GM12892 (cell line): ENCODE results near the gene KLK5.
"Not testable (repeated sequence)": the region's sequence is repeated elsewhere in the genome, so short reads cannot be mapped to it uniquely, and the experiment has no call there.

ENCODE experiments used
- DNase-seq: peaks from one replicate; pipeline ENCODE4 v3.0.0; 2011; ENCODE audit not compliant: insufficient read length
- FAIRE-seq: peaks from 2 replicates; lab custom pipeline; 2011; peaks lifted over from hg19 to GRCh38; lab: Jason Lieb, UNC
- POLR2A ChIP-seq: IDR thresholded peaks from 2 replicates; pipeline ENCODE4 v1.6.1; 2011; ENCODE audit warnings: low read depth, low read length, control low read depth
- POLR2AphosphoS5 ChIP-seq: IDR thresholded peaks from 2 replicates; pipeline ENCODE4 v1.6.1; 2011; ENCODE audit warnings: low read depth, low read length, control low read depth
- TAF1 ChIP-seq: IDR thresholded peaks from 2 replicates; pipeline ENCODE4 v1.6.1; 2011; ENCODE audit warnings: low read depth, mild to moderate bottlenecking, control low read depth, low read length, borderline replicate concordance

The KLK5 gene

DNA sequence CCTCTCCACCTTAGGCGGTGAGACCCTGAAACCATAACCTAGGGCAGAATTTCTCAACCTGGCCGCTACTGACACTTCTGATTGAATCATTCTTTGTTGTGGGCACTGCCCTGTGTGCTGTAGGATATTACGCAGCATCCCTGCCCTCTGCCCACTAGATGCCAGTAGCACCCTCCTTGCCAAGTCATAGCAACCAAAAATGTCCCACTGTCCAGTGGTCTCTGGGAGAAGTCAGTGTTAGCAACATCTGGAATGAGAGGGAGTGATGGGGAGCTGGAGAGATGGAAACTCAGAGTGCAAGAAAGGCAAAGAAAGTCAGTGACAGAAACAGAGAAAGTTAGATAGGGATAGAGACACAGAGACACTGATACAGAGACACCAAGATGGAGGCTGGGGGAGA is 55.2 kb downstream of the KLK5 start:
- no peak for TF ChIP-seq TAF1
- FAIRE-seq (peak; percentile 44), DNase-seq (no peak)

DNA sequence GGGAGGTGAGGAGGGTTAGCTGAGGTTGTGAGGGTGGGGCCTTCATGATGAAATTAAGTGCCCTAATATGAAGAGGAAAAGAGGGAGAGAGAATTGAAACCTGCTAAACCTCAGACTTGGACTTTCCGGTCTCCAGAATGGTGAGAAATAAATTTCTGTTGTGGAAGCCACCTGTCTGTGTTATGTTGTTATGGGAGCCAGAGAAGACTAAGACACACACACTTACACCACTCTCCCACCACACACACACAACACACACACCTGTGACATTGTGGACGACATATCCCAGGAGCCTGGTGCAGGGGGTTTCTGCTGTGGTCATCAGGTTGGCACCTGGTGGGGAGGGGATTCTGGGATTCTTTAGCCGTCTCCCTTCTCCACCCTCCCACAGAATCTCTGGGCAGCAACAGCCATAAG is 55.6 kb downstream of the KLK5 start:
- no peak for FAIRE-seq
- no peak for DNase-seq
- TF ChIP-seq POLR2A (no peak), TAF1 (no peak), POLR2AphosphoS5 (no peak)

DNA sequence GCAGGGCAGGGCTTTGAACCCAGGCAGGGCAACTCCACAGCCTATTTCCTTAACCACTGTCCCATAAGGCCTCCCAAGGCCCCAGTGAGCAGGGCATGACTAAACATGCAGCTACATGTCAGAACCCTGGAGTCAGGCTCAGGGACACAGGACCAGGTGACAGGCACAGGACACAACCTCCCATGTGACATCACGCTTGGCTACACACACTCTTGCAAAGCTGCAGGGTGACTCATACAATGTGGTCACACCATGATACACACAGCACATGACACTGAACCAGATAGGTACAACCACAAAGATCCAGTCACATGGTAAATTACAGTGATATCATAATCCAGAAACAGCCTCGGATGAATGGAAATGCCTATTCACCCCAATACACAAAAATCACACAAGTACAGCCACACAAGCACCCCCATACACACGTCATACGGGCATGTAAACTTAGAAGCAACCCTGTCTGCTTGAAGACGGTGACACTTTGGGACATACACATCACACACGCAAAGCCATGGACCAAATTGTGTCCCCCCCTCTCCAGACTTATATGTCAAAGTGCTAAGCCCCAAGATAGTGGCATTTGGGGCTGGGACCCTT is 56.1 kb downstream of the KLK5 start:
- peak; percentile 100 for FAIRE-seq
- DNase-seq = peak; percentile 57
- TF ChIP-seq POLR2AphosphoS5 (0 out of 2 replicates have a peak, but pooled peaks have one; percentile 16), TAF1 (no peak)

DNA sequence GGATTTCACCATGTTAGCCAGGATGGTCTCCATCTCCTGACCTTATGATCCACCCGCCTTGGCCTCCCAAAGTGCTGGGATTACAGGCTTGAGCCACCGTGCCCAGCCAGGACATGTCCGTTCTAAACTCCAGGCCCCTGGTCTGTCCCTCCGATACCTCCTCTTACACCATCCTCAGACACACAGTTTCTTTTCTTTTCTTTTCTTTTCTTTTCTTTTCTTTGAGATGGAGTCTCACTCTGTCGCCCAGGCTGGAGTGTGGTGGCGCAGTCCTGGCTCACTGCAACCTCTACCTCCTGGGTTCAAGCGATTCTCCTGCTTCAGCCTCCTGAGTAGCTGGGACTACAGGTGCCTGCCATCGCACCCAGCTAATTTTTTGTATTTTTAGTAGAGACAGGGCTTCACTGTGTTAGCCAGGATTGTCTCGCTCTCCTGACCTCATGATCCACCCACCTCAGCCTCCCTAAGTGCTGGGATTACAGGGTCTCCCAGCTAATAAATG is 56.7 kb downstream of the KLK5 start:
- not testable (repeated sequence) for FAIRE-seq, DNase-seq

DNA sequence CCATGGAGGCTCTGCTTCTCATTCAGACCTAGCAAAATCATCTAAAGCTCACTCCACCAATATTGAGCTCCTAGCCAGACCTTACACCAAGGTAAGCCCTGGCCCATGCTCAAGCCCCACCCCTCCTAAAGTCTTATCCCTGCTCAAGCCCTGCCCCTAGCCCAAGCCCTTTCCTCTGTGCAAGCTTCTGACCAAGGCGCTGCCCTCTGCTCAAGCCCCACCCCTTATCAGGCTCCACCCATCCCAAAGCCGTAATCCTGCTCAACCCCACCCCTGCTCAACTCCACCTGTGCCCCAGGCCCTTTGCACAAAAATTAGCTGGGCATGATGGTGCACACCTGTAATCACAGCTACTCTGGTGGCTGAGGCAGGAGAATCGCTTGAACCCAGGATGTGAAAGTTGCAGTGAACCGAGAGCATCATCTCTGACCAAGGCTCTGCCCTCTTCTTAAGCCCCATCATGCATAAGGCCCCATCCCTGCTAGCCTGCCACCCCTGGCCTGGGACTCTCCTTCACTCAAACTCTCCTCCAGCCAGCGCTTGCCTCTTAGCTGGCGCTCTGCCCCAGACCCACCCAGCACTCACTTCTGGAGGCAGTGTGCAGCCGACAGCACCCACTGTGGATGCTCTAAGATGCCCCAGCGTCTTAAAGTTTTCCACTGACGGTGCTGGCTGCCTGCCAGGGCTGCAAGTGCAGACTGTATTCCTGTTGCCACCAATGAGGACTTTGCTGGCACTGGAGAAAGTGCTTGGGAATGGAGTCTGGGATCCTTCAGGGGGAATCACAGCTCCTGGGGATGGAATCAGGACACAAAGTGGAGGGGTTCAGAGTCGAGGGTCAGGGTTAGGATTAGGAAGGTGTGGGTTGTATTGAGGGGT is 58.1 kb downstream of the KLK5 start:
- DNase-seq = no peak
- no peak for FAIRE-seq
- TF ChIP-seq POLR2AphosphoS5 = no peak
- TF ChIP-seq POLR2A = no peak
- no peak for TF ChIP-seq TAF1
